HepG2 (cell line): ENCODE measurements around the gene ACOX3. TPM values are rescaled to one million over a fixed set of nuclear protein-coding genes. Genes with fewer than 3 reads are reported as not detected.

Source experiments
- ATAC-seq: fragments of 200-7000 bp; cut with Tn5 transposase; 3 replicates; pipeline ENCODE4 v1.9.1; 2020; ENCODE audit warnings: mild to moderate bottlenecking, moderate library complexity
- BruUV-seq: library from RNA; stranded (reverse); fragments of 400-500 nt; replicated peaks from 2 replicates; lab custom pipeline; 2021; lab: Mats Ljungman, UMichigan
- CTCF ChIA-PET: fragments of 300-600 bp; formaldehyde crosslinking; extraction: SDS; loops from one replicate; lab custom pipeline; 2021; ENCODE audit warnings: low total read pairs, inconsistent platforms, low intra/inter-chr PET ratio; lab: Yijun Ruan, JAX
- POLR2A ChIA-PET: fragments of 350-600 bp; sonication (Branson Sonifier 250); formaldehyde crosslinking; loops from one replicate; lab custom pipeline; 2020; ENCODE audit warnings: antibody characterized with exemption, inconsistent platforms; lab: Yijun Ruan, JAX
- DNase-seq: peaks from one replicate; pipeline ENCODE4 v3.0.0-alpha.2; 2015; ENCODE audit warnings: low spot score
- FAIRE-seq: peaks from 3 replicates; lab custom pipeline; 2011; peaks lifted over from hg19 to GRCh38; lab: Jason Lieb, UNC
- H2AFZ ChIP-seq: one replicate; pipeline ENCODE4 v1.6.1; 2011; ENCODE audit warnings: low read length, inconsistent platforms
- H3K27ac ChIP-seq: fragments of 300-600 bp; 3 replicates; pipeline ENCODE4 v1.8.0; 2011; ENCODE audit warnings: mixed run types, mild to moderate bottlenecking, mixed read lengths, low read length, inconsistent platforms; ENCODE audit not compliant: insufficient read depth; ENCODE audit errors: extremely low read length
- H3K27me3 ChIP-seq, 2 experiments: fragments of 200-600 bp in 1 of 2; 2 replicates in 1 of 2; 3 replicates in 1 of 2; pipeline versions ENCODE4 v1.6.0 to v1.8.0; 2011; ENCODE audit warnings: low read length in 2 of 2, mild to moderate bottlenecking in 2 of 2, moderate library complexity in 2 of 2, inconsistent platforms in 1 of 2; ENCODE audit not compliant: insufficient read depth in 2 of 2, control insufficient read depth in 1 of 2
- H3K36me3 ChIP-seq, 2 experiments: fragments of 200-600 bp in 1 of 2; replicated peaks in 1 of 2; 2 replicates in 1 of 2; 3 replicates in 1 of 2; pipeline versions ENCODE4 v1.5.1 to v1.8.0; 2011; ENCODE audit warnings: low read length in 2 of 2, inconsistent platforms in 1 of 2; ENCODE audit not compliant: insufficient read depth in 2 of 2, control insufficient read depth in 1 of 2
- H3K4me1 ChIP-seq: 2 replicates; pipeline ENCODE4 v1.5.1; 2012; ENCODE audit warnings: low read length, inconsistent platforms; ENCODE audit not compliant: insufficient read depth
- H3K4me2 ChIP-seq: 2 replicates; pipeline ENCODE4 v1.6.0; 2011; ENCODE audit warnings: low read depth, low read length, inconsistent platforms
- H3K4me3 ChIP-seq, 3 experiments: fragments of 200-600 bp in 1 of 3; sonication (generic), shearing (Covaris generic) in 1 of 3; replicated peaks in 1 of 3; 2 replicates each; pipeline ENCODE4 v1.5.1; 2011 to 2016; ENCODE audit warnings: low read length in 3 of 3, inconsistent platforms in 2 of 3, low read depth in 2 of 3, mild to moderate bottlenecking in 2 of 3, control low read depth in 1 of 3, mixed read lengths in 1 of 3; ENCODE audit not compliant: insufficient read depth in 1 of 3
- H3K79me2 ChIP-seq: one replicate; pipeline ENCODE4 v1.6.1; 2011; ENCODE audit warnings: low read length, inconsistent platforms; ENCODE audit not compliant: insufficient read depth
- H3K9ac ChIP-seq: 2 replicates; pipeline ENCODE4 v1.6.0; 2011; ENCODE audit warnings: mild to moderate bottlenecking, low read depth, low read length, inconsistent platforms; ENCODE audit not compliant: insufficient read depth
- H3K9me3 ChIP-seq: 2 replicates; pipeline ENCODE4 v1.5.1; 2012; ENCODE audit warnings: mild to moderate bottlenecking, low read length
- H4K20me1 ChIP-seq: 2 replicates; pipeline ENCODE4 v1.6.0; 2011; ENCODE audit warnings: inconsistent platforms, mild to moderate bottlenecking, low read length, moderate library complexity; ENCODE audit not compliant: insufficient read depth
- ATF7 ChIP-seq, 2 experiments: fragments of 450-650 bp in 1 of 2; sonication (generic) in 1 of 2; formaldehyde crosslinking in 1 of 2; IDR thresholded peaks; 2 replicates each; pipeline versions ENCODE4 v1.4.0 to v1.6.1; 2016 to 2020; ENCODE audit warnings: antibody characterized with exemption in 1 of 2, mild to moderate bottlenecking in 1 of 2, missing genetic modification reagents in 1 of 2
- CREB1 ChIP-seq, 2 experiments: fragments of 450-650 bp in 1 of 2; IDR thresholded peaks; 2 replicates each; pipeline ENCODE4 v1.6.1; 2016 to 2017; ENCODE audit warnings: control low read depth in 1 of 2, mild to moderate bottlenecking in 1 of 2, missing compliant biosample characterization in 1 of 2, missing genetic modification characterization in 1 of 2
- FOXA3 ChIP-seq: IDR thresholded peaks from 2 replicates; pipeline ENCODE4 v1.6.1; 2016; ENCODE audit warnings: missing genetic modification reagents, missing compliant biosample characterization
- FOXP1 ChIP-seq, 2 experiments: fragments of 450-650 bp in 1 of 2; IDR thresholded peaks; 2 replicates each; pipeline ENCODE4 v1.6.1; 2017 to 2018; ENCODE audit warnings: antibody characterized with exemption in 1 of 2
- HNRNPL ChIP-seq: fragments of 200-400 bp; formaldehyde crosslinking; IDR thresholded peaks from 2 replicates; pipeline ENCODE4 v1.6.1; 2017; ENCODE audit warnings: mild to moderate bottlenecking, low read depth, low read length
- PRDM15 ChIP-seq: sonication (generic); formaldehyde crosslinking; IDR thresholded peaks from 2 replicates; pipeline ENCODE4 v1.4.0; 2020; ENCODE audit warnings: missing genetic modification reagents
- TBX2 ChIP-seq: sonication (generic); formaldehyde crosslinking; IDR thresholded peaks from 2 replicates; pipeline ENCODE4 v1.5.0; 2020; ENCODE audit warnings: missing genetic modification reagents, mild to moderate bottlenecking, borderline replicate concordance
- ZNF101 ChIP-seq: sonication (generic); formaldehyde crosslinking; IDR thresholded peaks from 2 replicates; pipeline ENCODE4 v1.4.0; 2020; ENCODE audit warnings: mild to moderate bottlenecking, low read depth, missing genetic modification reagents, borderline replicate concordance
- ZNF136 ChIP-seq: sonication (generic); formaldehyde crosslinking; IDR thresholded peaks from 2 replicates; pipeline ENCODE4 v1.8.1; 2022; ENCODE audit warnings: low read depth, mild to moderate bottlenecking, moderate library complexity, missing genetic modification reagents
- ZNF501 ChIP-seq: sonication (generic); formaldehyde crosslinking; IDR thresholded peaks from 2 replicates; pipeline ENCODE4 v1.5.1; 2020; ENCODE audit warnings: mild to moderate bottlenecking, moderate library complexity, missing genetic modification reagents
- ZNF644 ChIP-seq: IDR thresholded peaks from 2 replicates; pipeline ENCODE4 v1.6.1; 2016; ENCODE audit warnings: low read depth
- ZNF674 ChIP-seq: sonication (generic); formaldehyde crosslinking; IDR thresholded peaks from 2 replicates; pipeline ENCODE4 v1.5.0; 2020; ENCODE audit warnings: low read depth, mild to moderate bottlenecking, missing genetic modification reagents
- ZNF724P ChIP-seq: sonication (generic); formaldehyde crosslinking; IDR thresholded peaks from 2 replicates; pipeline ENCODE4 v1.8.0; 2022; ENCODE audit warnings: missing genetic modification reagents, borderline replicate concordance
- ZNF768 ChIP-seq: sonication (generic); formaldehyde crosslinking; IDR thresholded peaks from 2 replicates; pipeline ENCODE4 v1.4.0; 2020; ENCODE audit warnings: missing genetic modification reagents
- ZNF792 ChIP-seq: IDR thresholded peaks from 2 replicates; pipeline ENCODE4 v1.6.1; 2016
- WGBS: methylation state at CpG from one replicate; pipeline ENCODE4 v1.1.6; 2017; ENCODE audit warnings: low lambda C conversion rate; 5-methylcytosine and 5-hydroxymethylcytosine counted together
- in situ Hi-C: cut with HindIII; loops from 2 replicates; pipeline ENCODE4 v1.10.0; 2017; ENCODE audit warnings: low pct_unique_long_range_greater_than_20kb; ENCODE audit not compliant: extremely low pct_ligation_motif_present
- intact Hi-C: fragments of 100-400 bp; cut with micrococcal nuclease; formaldehyde crosslinking; loops from one replicate; pipeline ENCODE4 v1.10.0; 2022; ENCODE audit not compliant: unreplicated experiment
- polyA plus RNA-seq, 8 experiments: library from polyadenylated mRNA; depleted of rRNA in 3 of 8; stranded (reverse) in 7 of 8; unstranded in 1 of 8; fragments of >200 nt; fragmentation: Illumina TruSeq in 4 of 8; extraction: Trizol in 4 of 8; gene quantifications; 2 replicates each; pipeline versions ENCODE4 v1.2.1 to v1.2.3, GENCODE V29; 2011 to 2016; ENCODE audit warnings: low read depth in 4 of 8, missing spikeins in 1 of 8, mixed read lengths in 1 of 8; ENCODE audit not compliant: insufficient read depth in 1 of 8
- total RNA-seq, 5 experiments: library from RNA; depleted of rRNA; stranded (reverse); fragments of >200 nt; fragmentation: Illumina TruSeq; extraction: Trizol; gene quantifications; 2 replicates each; pipeline ENCODE4 v1.2.3, GENCODE V29; 2016; ENCODE audit warnings: low read depth in 1 of 5

Gene ACOX3
- total and polyA plus RNA-seq, 2 of the 13 experiments (the other 11 are each of a cell fraction or from before 2014, with no cell fraction given) = 4.2 to 17.8 TPM

GRCh38 chr4:8324640-8325239 is 115.8 kb downstream of the ACOX3 start:
- Histone ChIP-seq H4K20me1 (no peaks in the 10 kb centered on the region), H3K27ac (no peak overlapping the region), H3K36me3 (no peaks in the 10 kb centered on the region), H3K9me3 (0 out of 2 replicates have a peak, but pooled peaks cover 5% of the 10 kb centered on the region), H3K4me3 (no peak overlapping the region), H3K4me2 (no peak overlapping the region), H3K9ac (no peak overlapping the region), H3K4me1 (no peaks in the 10 kb centered on the region), H2AFZ (no peak overlapping the region), H3K79me2 (no peaks in the 10 kb centered on the region), H3K27me3 (peaks cover 1 to 15% of the 10 kb centered on the region in 2 experiments; a peak in 3 of 5 replicates)
- ChIA-PET CTCF (no interaction called here), POLR2A (no interaction called here)
- WGBS = 15% methylated on average over 5 of the region's 6 CpGs
- BruUV-seq = no TSS peak
- FAIRE-seq = no peak
- TF ChIP-seq CREB1 (IDR thresholded peaks at IDR 0.05) (peak; percentile 63), CREB1 (CRISPR knock-in tag; IDR thresholded peaks at IDR 0.05) (no peak), ZNF644 (CRISPR knock-in tag) (no peak), ATF7 (IDR thresholded peaks at IDR 0.05) (peak; percentile 84), ATF7 (CRISPR knock-in tag; IDR thresholded peaks at IDR 0.05) (no peak), ZNF768 (CRISPR knock-in tag) (peak; percentile 56)
- in situ Hi-C loops (no loop called here), intact Hi-C loops (no loop called here)
- no peak for DNase-seq
- no peak for ATAC-seq

GRCh38 chr4:8323947-8324555 is 116.5 kb downstream of the ACOX3 start:
- in situ Hi-C loops (no loop called here), intact Hi-C loops (no loop called here)
- no peaks in the 10 kb centered on the region for H3K79me2 ChIP-seq
- 0 out of 2 replicates have a peak, but pooled peaks cover 5% of the 10 kb centered on the region for H3K9me3 ChIP-seq
- no peak overlapping the region for H2AFZ ChIP-seq
- no peak overlapping the region for H3K4me2 ChIP-seq
- POLR2A ChIA-PET = no interaction called here
- 37% methylated on average over 4 of the region's 5 CpGs for WGBS
- no peaks in the 10 kb centered on the region for H3K4me1 ChIP-seq
- ATAC-seq = no peak
- no peaks in the 10 kb centered on the region for H3K36me3 ChIP-seq
- CTCF ChIA-PET = no interaction called here
- H3K9ac ChIP-seq = no peak overlapping the region
- no peak for FAIRE-seq
- DNase-seq = no peak
- no peak overlapping the region for H3K27ac ChIP-seq
- H3K4me3 ChIP-seq = no peak overlapping the region
- no peaks in the 10 kb centered on the region for H4K20me1 ChIP-seq
- BruUV-seq = no TSS peak
- peaks cover 0 to 16% of the 10 kb centered on the region in 2 experiments; a peak in 2 of 5 replicates for H3K27me3 ChIP-seq
- TF ChIP-seq PRDM15 (CRISPR knock-in tag) (no peak), HNRNPL (no peak), ZNF724P (CRISPR knock-in tag) (no peak), ZNF792 (CRISPR knock-in tag) (no peak), ZNF101 (CRISPR knock-in tag) (no peak), ZNF674 (CRISPR knock-in tag) (no peak), FOXA3 (no peak), ZNF501 (CRISPR knock-in tag) (no peak), ZNF136 (CRISPR knock-in tag) (no peak), TBX2 (no peak), FOXP1 (IDR thresholded peaks at IDR 0.05) (no peak), FOXP1 (CRISPR knock-in tag; IDR thresholded peaks at IDR 0.05) (no peak)
